ENCODE results near the gene BEST3.

DNA sequence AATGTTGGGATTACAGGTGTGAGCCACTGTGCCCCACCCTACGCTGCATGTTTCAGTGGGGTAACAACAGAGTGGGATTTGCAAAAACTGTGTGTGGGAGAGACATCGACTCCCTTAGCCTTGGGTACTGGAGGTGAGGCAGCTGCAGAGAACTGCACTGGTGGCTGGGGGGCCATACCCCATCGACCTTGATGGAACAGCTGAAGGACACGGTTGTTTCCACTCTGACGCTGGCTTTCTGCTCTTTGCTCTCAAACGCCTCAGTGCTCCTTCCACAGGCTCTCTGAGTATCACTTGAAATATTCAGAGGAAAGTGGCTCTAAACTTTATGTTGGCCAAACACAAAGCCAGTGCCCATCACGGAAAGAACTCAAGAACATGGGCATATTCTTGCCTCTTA, 57.6 kb downstream of the BEST3 start:
- TF ChIP-seq, protein P1, sequence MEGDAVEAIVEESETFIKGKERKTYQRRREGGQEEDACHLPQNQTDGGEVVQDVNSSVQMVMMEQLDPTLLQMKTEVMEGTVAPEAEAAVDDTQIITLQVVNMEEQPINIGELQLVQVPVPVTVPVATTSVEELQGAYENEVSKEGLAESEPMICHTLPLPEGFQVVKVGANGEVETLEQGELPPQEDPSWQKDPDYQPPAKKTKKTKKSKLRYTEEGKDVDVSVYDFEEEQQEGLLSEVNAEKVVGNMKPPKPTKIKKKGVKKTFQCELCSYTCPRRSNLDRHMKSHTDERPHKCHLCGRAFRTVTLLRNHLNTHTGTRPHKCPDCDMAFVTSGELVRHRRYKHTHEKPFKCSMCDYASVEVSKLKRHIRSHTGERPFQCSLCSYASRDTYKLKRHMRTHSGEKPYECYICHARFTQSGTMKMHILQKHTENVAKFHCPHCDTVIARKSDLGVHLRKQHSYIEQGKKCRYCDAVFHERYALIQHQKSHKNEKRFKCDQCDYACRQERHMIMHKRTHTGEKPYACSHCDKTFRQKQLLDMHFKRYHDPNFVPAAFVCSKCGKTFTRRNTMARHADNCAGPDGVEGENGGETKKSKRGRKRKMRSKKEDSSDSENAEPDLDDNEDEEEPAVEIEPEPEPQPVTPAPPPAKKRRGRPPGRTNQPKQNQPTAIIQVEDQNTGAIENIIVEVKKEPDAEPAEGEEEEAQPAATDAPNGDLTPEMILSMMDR (IDR thresholded peaks at IDR 0.05): no peak
- TF ChIP-seq ZNF423 (CRISPR knock-in tag; IDR thresholded peaks at IDR 0.05) (no peak), USF2 (CRISPR knock-in tag; IDR thresholded peaks at IDR 0.05) (no peak), ZBTB43 (CRISPR knock-in tag; IDR thresholded peaks at IDR 0.05) (no peak), SMAD3 (CRISPR knock-in tag; IDR thresholded peaks at IDR 0.05; ENCODE audit: borderline replicate concordance) (no peak), RORB (CRISPR knock-in tag; IDR thresholded peaks at IDR 0.05) (no peak), FOXP1 (CRISPR knock-in tag; IDR thresholded peaks at IDR 0.05; ENCODE audit: borderline replicate concordance) (no peak), MXD4 (CRISPR knock-in tag; IDR thresholded peaks at IDR 0.05; ENCODE audit: borderline replicate concordance) (no peak), ETV6 (CRISPR knock-in tag; IDR thresholded peaks at IDR 0.05) (no peak), CBFB (CRISPR knock-in tag; IDR thresholded peaks at IDR 0.05; ENCODE audit: low read depth) (no peak), CREM (CRISPR knock-in tag; IDR thresholded peaks at IDR 0.05) (no peak), JUN (CRISPR knock-in tag; IDR thresholded peaks at IDR 0.05) (no peak)
- TF ChIP-seq, protein P2, sequence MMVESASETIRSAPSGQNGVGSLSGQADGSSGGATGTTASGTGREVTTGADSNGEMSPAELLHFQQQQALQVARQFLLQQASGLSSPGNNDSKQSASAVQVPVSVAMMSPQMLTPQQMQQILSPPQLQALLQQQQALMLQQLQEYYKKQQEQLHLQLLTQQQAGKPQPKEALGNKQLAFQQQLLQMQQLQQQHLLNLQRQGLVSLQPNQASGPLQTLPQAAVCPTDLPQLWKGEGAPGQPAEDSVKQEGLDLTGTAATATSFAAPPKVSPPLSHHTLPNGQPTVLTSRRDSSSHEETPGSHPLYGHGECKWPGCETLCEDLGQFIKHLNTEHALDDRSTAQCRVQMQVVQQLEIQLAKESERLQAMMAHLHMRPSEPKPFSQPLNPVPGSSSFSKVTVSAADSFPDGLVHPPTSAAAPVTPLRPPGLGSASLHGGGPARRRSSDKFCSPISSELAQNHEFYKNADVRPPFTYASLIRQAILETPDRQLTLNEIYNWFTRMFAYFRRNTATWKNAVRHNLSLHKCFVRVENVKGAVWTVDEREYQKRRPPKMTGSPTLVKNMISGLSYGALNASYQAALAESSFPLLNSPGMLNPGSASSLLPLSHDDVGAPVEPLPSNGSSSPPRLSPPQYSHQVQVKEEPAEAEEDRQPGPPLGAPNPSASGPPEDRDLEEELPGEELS (CRISPR knock-in tag; IDR thresholded peaks at IDR 0.05): no peak
- TF ChIP-seq, protein P3, sequence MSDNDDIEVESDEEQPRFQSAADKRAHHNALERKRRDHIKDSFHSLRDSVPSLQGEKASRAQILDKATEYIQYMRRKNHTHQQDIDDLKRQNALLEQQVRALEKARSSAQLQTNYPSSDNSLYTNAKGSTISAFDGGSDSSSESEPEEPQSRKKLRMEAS (CRISPR knock-in tag; IDR thresholded peaks at IDR 0.05): no peak

Measured in WTC11 (cell line).